ENCODE measurements around the gene TAC4. TPM values are rescaled to one million over a fixed set of nuclear protein-coding genes. Genes with fewer than 3 reads are reported as not detected.

TAC4 gene
- total and polyA plus RNA-seq, 2 of the 13 experiments (the other 11 are each of a cell fraction or from before 2014, with no cell fraction given) = not detected

DNA sequence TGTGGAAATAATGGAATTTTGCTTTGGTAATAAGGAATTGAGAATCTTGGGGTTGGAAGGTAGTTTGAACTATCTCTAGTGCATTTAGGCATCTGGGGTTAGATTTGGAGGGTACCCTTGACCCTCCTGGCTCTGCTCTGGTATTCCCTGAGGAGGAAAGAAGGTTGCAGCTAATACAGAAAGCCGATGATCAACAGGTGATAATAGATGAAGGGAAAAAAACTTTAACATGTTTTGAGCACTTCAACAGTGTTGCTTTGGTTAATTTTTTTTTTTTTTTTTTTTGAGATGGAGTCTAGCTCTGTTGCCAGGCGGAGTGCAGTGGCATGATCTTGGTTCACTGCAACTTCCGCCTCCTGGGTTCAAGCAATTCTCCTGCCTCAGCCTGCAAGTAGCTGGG lies 54.6 kb downstream of the TAC4 start:
- POLR2A ChIA-PET = no interaction called here
- TF ChIP-seq, protein P1, sequence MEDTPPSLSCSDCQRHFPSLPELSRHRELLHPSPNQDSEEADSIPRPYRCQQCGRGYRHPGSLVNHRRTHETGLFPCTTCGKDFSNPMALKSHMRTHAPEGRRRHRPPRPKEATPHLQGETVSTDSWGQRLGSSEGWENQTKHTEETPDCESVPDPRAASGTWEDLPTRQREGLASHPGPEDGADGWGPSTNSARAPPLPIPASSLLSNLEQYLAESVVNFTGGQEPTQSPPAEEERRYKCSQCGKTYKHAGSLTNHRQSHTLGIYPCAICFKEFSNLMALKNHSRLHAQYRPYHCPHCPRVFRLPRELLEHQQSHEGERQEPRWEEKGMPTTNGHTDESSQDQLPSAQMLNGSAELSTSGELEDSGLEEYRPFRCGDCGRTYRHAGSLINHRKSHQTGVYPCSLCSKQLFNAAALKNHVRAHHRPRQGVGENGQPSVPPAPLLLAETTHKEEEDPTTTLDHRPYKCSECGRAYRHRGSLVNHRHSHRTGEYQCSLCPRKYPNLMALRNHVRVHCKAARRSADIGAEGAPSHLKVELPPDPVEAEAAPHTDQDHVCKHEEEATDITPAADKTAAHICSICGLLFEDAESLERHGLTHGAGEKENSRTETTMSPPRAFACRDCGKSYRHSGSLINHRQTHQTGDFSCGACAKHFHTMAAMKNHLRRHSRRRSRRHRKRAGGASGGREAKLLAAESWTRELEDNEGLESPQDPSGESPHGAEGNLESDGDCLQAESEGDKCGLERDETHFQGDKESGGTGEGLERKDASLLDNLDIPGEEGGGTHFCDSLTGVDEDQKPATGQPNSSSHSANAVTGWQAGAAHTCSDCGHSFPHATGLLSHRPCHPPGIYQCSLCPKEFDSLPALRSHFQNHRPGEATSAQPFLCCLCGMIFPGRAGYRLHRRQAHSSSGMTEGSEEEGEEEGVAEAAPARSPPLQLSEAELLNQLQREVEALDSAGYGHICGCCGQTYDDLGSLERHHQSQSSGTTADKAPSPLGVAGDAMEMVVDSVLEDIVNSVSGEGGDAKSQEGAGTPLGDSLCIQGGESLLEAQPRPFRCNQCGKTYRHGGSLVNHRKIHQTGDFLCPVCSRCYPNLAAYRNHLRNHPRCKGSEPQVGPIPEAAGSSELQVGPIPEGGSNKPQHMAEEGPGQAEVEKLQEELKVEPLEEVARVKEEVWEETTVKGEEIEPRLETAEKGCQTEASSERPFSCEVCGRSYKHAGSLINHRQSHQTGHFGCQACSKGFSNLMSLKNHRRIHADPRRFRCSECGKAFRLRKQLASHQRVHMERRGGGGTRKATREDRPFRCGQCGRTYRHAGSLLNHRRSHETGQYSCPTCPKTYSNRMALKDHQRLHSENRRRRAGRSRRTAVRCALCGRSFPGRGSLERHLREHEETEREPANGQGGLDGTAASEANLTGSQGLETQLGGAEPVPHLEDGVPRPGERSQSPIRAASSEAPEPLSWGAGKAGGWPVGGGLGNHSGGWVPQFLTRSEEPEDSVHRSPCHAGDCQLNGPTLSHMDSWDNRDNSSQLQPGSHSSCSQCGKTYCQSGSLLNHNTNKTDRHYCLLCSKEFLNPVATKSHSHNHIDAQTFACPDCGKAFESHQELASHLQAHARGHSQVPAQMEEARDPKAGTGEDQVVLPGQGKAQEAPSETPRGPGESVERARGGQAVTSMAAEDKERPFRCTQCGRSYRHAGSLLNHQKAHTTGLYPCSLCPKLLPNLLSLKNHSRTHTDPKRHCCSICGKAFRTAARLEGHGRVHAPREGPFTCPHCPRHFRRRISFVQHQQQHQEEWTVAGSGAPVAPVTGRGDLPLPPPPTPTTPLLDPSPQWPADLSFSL (CRISPR knock-in tag; IDR thresholded peaks at IDR 0.05) = no peak
- TF ChIP-seq, protein P2, sequence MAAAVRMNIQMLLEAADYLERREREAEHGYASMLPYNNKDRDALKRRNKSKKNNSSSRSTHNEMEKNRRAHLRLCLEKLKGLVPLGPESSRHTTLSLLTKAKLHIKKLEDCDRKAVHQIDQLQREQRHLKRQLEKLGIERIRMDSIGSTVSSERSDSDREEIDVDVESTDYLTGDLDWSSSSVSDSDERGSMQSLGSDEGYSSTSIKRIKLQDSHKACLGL (CRISPR knock-in tag; IDR thresholded peaks at IDR 0.05) = no peak
- no peak for TF ChIP-seq ZSCAN9 (CRISPR knock-in tag; IDR thresholded peaks at IDR 0.05; ENCODE audit: borderline replicate concordance)
- no peak for TF ChIP-seq ZNF329 (CRISPR knock-in tag; IDR thresholded peaks at IDR 0.05; ENCODE audit: low read depth)
- TF ChIP-seq PRPF4 (IDR thresholded peaks at IDR 0.05; ENCODE audit: low read depth, low read length, poor library complexity, severe bottlenecking) = no peak
- no peak for TF ChIP-seq HES4 (CRISPR knock-in tag; IDR thresholded peaks at IDR 0.05; ENCODE audit: borderline replicate concordance)
- TF ChIP-seq ZNF746 (CRISPR knock-in tag; IDR thresholded peaks at IDR 0.05) = no peak
- TF ChIP-seq FOXM1 (CRISPR knock-in tag; IDR thresholded peaks at IDR 0.05) = no peak
- TF ChIP-seq, protein P3, sequence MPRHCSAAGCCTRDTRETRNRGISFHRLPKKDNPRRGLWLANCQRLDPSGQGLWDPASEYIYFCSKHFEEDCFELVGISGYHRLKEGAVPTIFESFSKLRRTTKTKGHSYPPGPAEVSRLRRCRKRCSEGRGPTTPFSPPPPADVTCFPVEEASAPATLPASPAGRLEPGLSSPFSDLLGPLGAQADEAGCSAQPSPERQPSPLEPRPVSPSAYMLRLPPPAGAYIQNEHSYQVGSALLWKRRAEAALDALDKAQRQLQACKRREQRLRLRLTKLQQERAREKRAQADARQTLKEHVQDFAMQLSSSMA (CRISPR knock-in tag; IDR thresholded peaks at IDR 0.05) = no peak
- no peak for TF ChIP-seq MAF1 (CRISPR knock-in tag; IDR thresholded peaks at IDR 0.05; ENCODE audit: borderline replicate concordance)
- TF ChIP-seq NFIB (CRISPR knock-in tag; IDR thresholded peaks at IDR 0.05; ENCODE audit: borderline replicate concordance) = no peak
- TF ChIP-seq HNRNPLL (IDR thresholded peaks at IDR 0.05; ENCODE audit: low read depth, low read length, poor library complexity, severe bottlenecking) = no peak
- TF ChIP-seq ZNF33B (CRISPR knock-in tag; IDR thresholded peaks at IDR 0.05) = no peak
- no peak for TF ChIP-seq ATM (IDR thresholded peaks at IDR 0.05; ENCODE audit: borderline replicate concordance)
- TF ChIP-seq HOXA5 (CRISPR knock-in tag; IDR thresholded peaks at IDR 0.05) = no peak
- TF ChIP-seq, protein P4, sequence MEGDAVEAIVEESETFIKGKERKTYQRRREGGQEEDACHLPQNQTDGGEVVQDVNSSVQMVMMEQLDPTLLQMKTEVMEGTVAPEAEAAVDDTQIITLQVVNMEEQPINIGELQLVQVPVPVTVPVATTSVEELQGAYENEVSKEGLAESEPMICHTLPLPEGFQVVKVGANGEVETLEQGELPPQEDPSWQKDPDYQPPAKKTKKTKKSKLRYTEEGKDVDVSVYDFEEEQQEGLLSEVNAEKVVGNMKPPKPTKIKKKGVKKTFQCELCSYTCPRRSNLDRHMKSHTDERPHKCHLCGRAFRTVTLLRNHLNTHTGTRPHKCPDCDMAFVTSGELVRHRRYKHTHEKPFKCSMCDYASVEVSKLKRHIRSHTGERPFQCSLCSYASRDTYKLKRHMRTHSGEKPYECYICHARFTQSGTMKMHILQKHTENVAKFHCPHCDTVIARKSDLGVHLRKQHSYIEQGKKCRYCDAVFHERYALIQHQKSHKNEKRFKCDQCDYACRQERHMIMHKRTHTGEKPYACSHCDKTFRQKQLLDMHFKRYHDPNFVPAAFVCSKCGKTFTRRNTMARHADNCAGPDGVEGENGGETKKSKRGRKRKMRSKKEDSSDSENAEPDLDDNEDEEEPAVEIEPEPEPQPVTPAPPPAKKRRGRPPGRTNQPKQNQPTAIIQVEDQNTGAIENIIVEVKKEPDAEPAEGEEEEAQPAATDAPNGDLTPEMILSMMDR (CRISPR knock-in tag; IDR thresholded peaks at IDR 0.05) = no peak
- TF ChIP-seq MTF2 (CRISPR knock-in tag; IDR thresholded peaks at IDR 0.05; ENCODE audit: borderline replicate concordance) = no peak

More for the DNA sequence above, 54.6 kb downstream of the TAC4 start:
- Histone ChIP-seq H3K27me3 (ENCODE audit: control insufficient read depth in 1 of 2, insufficient read depth in 2 of 2, low read length in 2 of 2) (no peaks in the 10 kb centered on the region), H2AFZ (ENCODE audit: low read length) (no peak overlapping the region), H3K4me3 (replicated peaks in 1 of 3; ENCODE audit: insufficient read depth in 1 of 3, low read depth in 2 of 3, low read length in 3 of 3) (no peak overlapping the region), H3K9me3 (ENCODE audit: low read length) (no peaks in the 10 kb centered on the region), H3K27ac (ENCODE audit: extremely low read length, insufficient read depth, low read length) (no peak overlapping the region), H3K9ac (ENCODE audit: insufficient read depth, low read depth, low read length) (no peak overlapping the region), H4K20me1 (ENCODE audit: insufficient read depth, low read length) (peaks cover 26% of the 10 kb centered on the region), H3K79me2 (ENCODE audit: insufficient read depth, low read length) (peaks cover 64% of the 10 kb centered on the region), H3K36me3 (replicated peaks in 1 of 2; ENCODE audit: control insufficient read depth in 1 of 2, insufficient read depth in 2 of 2, low read length in 2 of 2) (peaks cover 39 to 69% of the 10 kb centered on the region in 2 experiments), H3K4me2 (ENCODE audit: low read depth, low read length) (no peak overlapping the region), H3K4me1 (ENCODE audit: insufficient read depth, low read length) (peaks cover 16% of the 10 kb centered on the region)
- 98% methylated on average over 3 of the region's 3 CpGs for WGBS (ENCODE audit: low lambda C conversion rate)
- no peak for ATAC-seq
- intact Hi-C loops (cut with micrococcal nuclease; ENCODE audit: unreplicated experiment) = no loop called here
- no peak for DNase-seq (ENCODE audit: low spot score)
- BruUV-seq (replicated peaks) = no TSS peak
- CTCF ChIA-PET (ENCODE audit: low intra/inter-chr PET ratio, low total read pairs) = no interaction called here
- no peak for FAIRE-seq
- in situ Hi-C loops (cut with HindIII; ENCODE audit: extremely low pct_ligation_motif_present, low pct_unique_long_range_greater_than_20kb) = no loop called here

All from HepG2 (cell line).